ENCODE results near the gene CEBPZ. TPM values are rescaled to one million over a fixed set of nuclear protein-coding genes. Genes with fewer than 3 reads are reported as not detected.
A peak's percentile ranks its signal among the peaks of the same experiment; 100 is the strongest.
"Not testable (repeated sequence)": the region's sequence is repeated elsewhere in the genome, so short reads cannot be mapped to it uniquely, and the experiment has no call there.

The CEBPZ gene
- total and polyA plus RNA-seq, 7 donors: 30.7 to 54.2 (median 41.8) TPM

- no peak overlapping the region for H3K4me3 ChIP-seq
- 92 to 93% methylated on average over 4 of the region's 4 CpGs for WGBS, 2 donors
- intact Hi-C loops (cut with DNase I): no loop called here
These were observed 12.0 kb upstream of the CEBPZ start for GRCh38 chr2:37243435-37243834.

GRCh38 chr2:37232131-37232933, 936 bp upstream of the CEBPZ start:
- Histone ChIP-seq H3K9me3 (no peaks in the 10 kb centered on the region), H3K4me3 (peak overlapping the region; percentile 69 to 96 (median 82)), H3K36me3 (peaks cover under 1 to 32% (median 11%) of the 10 kb centered on the region in 4 donors), H3K4me1 (peaks cover 0 to 54% (median 45%) of the 10 kb centered on the region in 4 donors), H3K27ac (peak overlapping the region; percentile 93 to 98 (median 95)), H3K27me3 (no peaks in the 10 kb centered on the region)
- TF ChIP-seq CTCF (IDR thresholded peaks at IDR 0.05) (no peak), POLR2AphosphoS5 (IDR thresholded peaks at IDR 0.05) (peak in 3 of 4 donors; percentile 43 to 70 (median 61))
- intact Hi-C loops (cut with DNase I): loop anchor here (2.0 to 10.0 kb wide), 3 partner anchors 75 to 148 kb away; partner anchors contain the start of genes EIF2AK2, GPATCH11 and HEATR5B
- peak; percentile 68 for DNase-seq
- 16 to 21% methylated on average over 18 of the region's 18 CpGs for WGBS, 2 donors

More at GRCh38 chr2:37243435-37243834, 12.0 kb upstream of the CEBPZ start:
- no peak for TF ChIP-seq EP300 (IDR thresholded peaks at IDR 0.05)
- H3K36me3 ChIP-seq: peaks cover 5 to 99% (median 18%) of the 10 kb centered on the region in 4 donors
- H3K4me1 ChIP-seq: no peaks in the 10 kb centered on the region
- no peaks in the 10 kb centered on the region for H3K9me3 ChIP-seq
- no peak overlapping the region for H3K27ac ChIP-seq
- H3K27me3 ChIP-seq: no peaks in the 10 kb centered on the region
- DNase-seq: no peak

- intact Hi-C loops (cut with DNase I): loop anchor here (2.0 to 10.0 kb wide), 3 partner anchors 34 to 146 kb away; partner anchors contain the start of genes CEBPZOS, EIF2AK2, GPATCH11 and HEATR5B
- H3K9me3 ChIP-seq: no peaks in the 10 kb centered on the region
- 0 to 2% methylated on average over 8 of the region's 8 CpGs for WGBS, 2 donors
- no peaks in the 10 kb centered on the region for H3K27me3 ChIP-seq
- H3K4me3 ChIP-seq: peak overlapping the region; percentile 69 to 96 (median 82)
- peaks cover 0 to 67% (median 52%) of the 10 kb centered on the region in 4 donors for H3K4me1 ChIP-seq
- peak overlapping the region; percentile 93 to 98 (median 95) for H3K27ac ChIP-seq
- no peak for DNase-seq
- TF ChIP-seq POLR2AphosphoS5 (IDR thresholded peaks at IDR 0.05) (no peak), CTCF (IDR thresholded peaks at IDR 0.05) (no peak), EP300 (IDR thresholded peaks at IDR 0.05) (no peak), POLR2A (IDR thresholded peaks at IDR 0.05) (no peak)
- H3K36me3 ChIP-seq: peaks cover 6 to 26% (median 12%) of the 10 kb centered on the region in 4 donors
These were observed 815 bp downstream of the CEBPZ start for GRCh38 chr2:37230581-37230980.

GRCh38 chr2:37228788-37229187, 2.6 kb downstream of the CEBPZ start:
- Histone ChIP-seq H3K4me1 (peaks cover 0 to 69% (median 44%) of the 10 kb centered on the region in 4 donors), H3K27me3 (no peaks in the 10 kb centered on the region), H3K9me3 (no peaks in the 10 kb centered on the region), H3K36me3 (peaks cover 6 to 21% (median 12%) of the 10 kb centered on the region in 4 donors), H3K4me3 (no peak overlapping the region), H3K27ac (no peak overlapping the region)
- intact Hi-C loops (cut with DNase I): no loop called here
- TF ChIP-seq CTCF (IDR thresholded peaks at IDR 0.05): no peak
- TF ChIP-seq EP300 (IDR thresholded peaks at IDR 0.05): no peak
- TF ChIP-seq POLR2AphosphoS5 (IDR thresholded peaks at IDR 0.05): no peak
- TF ChIP-seq POLR2A (IDR thresholded peaks at IDR 0.05): no peak
- DNase-seq: no peak
- 96 to 97% methylated on average over 3 of the region's 3 CpGs for WGBS, 2 donors

GRCh38 chr2:37226863-37227262, 4.5 kb downstream of the CEBPZ start:
- peaks cover 6 to 35% (median 16%) of the 10 kb centered on the region in 4 donors for H3K36me3 ChIP-seq
- no peak overlapping the region for H3K4me3 ChIP-seq
- TF ChIP-seq CTCF (IDR thresholded peaks at IDR 0.05) (no peak), POLR2A (IDR thresholded peaks at IDR 0.05) (no peak), POLR2AphosphoS5 (IDR thresholded peaks at IDR 0.05) (no peak), EP300 (IDR thresholded peaks at IDR 0.05) (no peak)
- no peak overlapping the region for H3K27ac ChIP-seq
- H3K9me3 ChIP-seq: no peaks in the 10 kb centered on the region
- intact Hi-C loops (cut with DNase I): no loop called here
- H3K27me3 ChIP-seq: no peaks in the 10 kb centered on the region
- 95 to 97% methylated on average over 4 of the region's 4 CpGs for WGBS, 2 donors
- peaks cover 0 to 51% (median 28%) of the 10 kb centered on the region in 4 donors for H3K4me1 ChIP-seq
- DNase-seq: no peak

- H3K9me3 ChIP-seq; intact Hi-C loops (cut with DNase I); H3K4me3 ChIP-seq; H3K27ac ChIP-seq; H3K27me3 ChIP-seq; DNase-seq: not testable (repeated sequence)
- WGBS, 2 donors: no CpG with 5 or more reads among the region's 2 CpGs
- Histone ChIP-seq H3K36me3 (peaks cover 12 to 53% (median 23%) of the 10 kb centered on the region in 4 donors), H3K4me1 (peaks cover 0 to 45% (median 21%) of the 10 kb centered on the region in 4 donors)
These were observed 6.3 kb downstream of the CEBPZ start for GRCh38 chr2:37225129-37225528.

All from sigmoid colon (tissue), 7 donors.